Gastrocnemius medialis (tissue), 4 donors: ENCODE measurements around the gene ZBTB17.
"Not testable (repeated sequence)": the region's sequence is repeated elsewhere in the genome, so short reads cannot be mapped to it uniquely, and the experiment has no call there.

Experiments used
- CTCF ChIP-seq, 5 experiments: fragments of 450-650 bp in 3 of 5; fragments of 200-600 bp in 2 of 5; sonication (generic) in 2 of 5; IDR thresholded peaks in 4 of 5; conservative IDR thresholded peaks in 1 of 5; 1 replicate in 4 of 5; 2 replicates in 1 of 5; pipeline ENCODE4 v1.5.1; 2016 to 2019; ENCODE audit warnings: antibody characterized with exemption in 5 of 5, mild to moderate bottlenecking in 3 of 5, moderate library complexity in 3 of 5
- POLR2A ChIP-seq, 2 donors: fragments of 450-650 bp; IDR thresholded peaks; one replicate each; pipeline ENCODE4 v1.6.1; 2017; ENCODE audit warnings: antibody characterized with exemption in 2 of 2, mild to moderate bottlenecking in 2 of 2, moderate library complexity in 2 of 2

- not testable (repeated sequence) for TF ChIP-seq POLR2A (IDR thresholded peaks at IDR 0.05); CTCF (IDR thresholded peaks at IDR 0.05 in 4 of 5, conservative IDR thresholded peaks at IDR 0.05 in 1 of 5)
These were observed 49.5 kb downstream of the ZBTB17 start for GRCh38 chr1:15926448-15926847.
